GM12874 (cell line): Measurements from ENCODE around the gene CARHSP1.

Experiments
- TF ChIP-seq, protein P1 (sequence below): IDR thresholded peaks from 2 replicates; pipeline ENCODE4 v1.5.1; 2011; ENCODE audit warnings: low read depth, mild to moderate bottlenecking, control low read depth, low read length, moderate library complexity; ENCODE audit not compliant: insufficient read depth

The CARHSP1 gene

DNA sequence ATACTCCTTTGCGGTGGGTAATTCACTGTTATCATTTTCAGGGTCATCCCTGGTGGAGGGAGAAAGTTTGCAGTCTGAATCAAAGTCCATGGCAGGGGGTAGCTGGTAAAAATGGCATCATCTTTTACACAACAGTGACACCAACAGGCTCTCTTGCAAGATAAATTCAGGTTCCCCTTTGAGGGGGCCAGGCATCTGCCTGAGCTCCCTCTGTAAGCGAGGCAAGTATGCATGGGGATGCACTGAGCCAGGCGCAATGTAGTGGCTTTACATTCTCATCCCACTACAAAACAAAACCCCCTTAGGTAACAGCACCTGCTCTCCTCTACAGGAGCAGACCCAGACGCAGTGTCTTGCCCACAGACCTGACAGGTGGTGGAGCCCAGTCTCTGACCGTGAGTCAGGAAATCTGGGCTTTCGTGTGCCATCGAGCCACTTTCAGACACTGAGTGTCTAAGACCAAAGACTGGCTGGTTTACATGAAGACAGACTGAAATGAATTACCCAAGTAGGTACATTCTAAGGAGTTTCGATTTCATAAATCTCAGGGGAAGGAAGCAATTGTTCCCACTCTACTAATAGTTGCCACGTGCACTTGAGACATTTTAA is 31.0 kb upstream of the CARHSP1 start:
- TF ChIP-seq, protein P1, sequence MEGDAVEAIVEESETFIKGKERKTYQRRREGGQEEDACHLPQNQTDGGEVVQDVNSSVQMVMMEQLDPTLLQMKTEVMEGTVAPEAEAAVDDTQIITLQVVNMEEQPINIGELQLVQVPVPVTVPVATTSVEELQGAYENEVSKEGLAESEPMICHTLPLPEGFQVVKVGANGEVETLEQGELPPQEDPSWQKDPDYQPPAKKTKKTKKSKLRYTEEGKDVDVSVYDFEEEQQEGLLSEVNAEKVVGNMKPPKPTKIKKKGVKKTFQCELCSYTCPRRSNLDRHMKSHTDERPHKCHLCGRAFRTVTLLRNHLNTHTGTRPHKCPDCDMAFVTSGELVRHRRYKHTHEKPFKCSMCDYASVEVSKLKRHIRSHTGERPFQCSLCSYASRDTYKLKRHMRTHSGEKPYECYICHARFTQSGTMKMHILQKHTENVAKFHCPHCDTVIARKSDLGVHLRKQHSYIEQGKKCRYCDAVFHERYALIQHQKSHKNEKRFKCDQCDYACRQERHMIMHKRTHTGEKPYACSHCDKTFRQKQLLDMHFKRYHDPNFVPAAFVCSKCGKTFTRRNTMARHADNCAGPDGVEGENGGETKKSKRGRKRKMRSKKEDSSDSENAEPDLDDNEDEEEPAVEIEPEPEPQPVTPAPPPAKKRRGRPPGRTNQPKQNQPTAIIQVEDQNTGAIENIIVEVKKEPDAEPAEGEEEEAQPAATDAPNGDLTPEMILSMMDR = no peak

DNA sequence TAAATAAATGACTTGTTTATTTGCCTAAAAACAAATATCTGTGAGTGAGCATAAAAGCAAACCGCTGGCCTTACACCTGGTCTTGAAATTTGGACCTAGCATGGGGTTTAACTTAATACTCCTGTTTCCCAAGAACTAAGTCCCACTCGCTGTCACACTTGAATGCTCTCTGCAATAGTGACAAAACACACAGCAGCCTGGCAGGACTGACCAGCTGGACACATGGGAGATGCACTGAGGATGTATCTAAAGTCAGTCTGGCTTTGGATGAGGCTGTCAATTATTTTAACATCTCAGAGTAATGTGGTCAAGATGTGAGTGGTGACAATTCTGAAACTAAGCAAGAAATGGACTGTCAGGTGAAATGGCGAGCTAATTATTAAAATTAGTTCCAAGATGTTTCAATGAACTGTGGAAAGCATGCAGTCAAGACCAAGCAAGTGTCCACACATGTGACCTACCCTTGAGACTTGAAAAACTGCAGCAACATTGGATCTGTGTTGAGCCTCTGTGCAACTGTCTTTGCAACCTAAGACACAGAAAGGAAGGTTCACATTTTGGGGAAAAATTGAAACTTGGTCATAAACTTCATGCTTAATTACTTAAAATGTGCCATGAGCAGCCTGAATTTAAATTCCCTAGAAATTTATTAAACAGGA is 30.0 kb upstream of the CARHSP1 start:
- TF ChIP-seq, protein P1 = no peak

DNA sequence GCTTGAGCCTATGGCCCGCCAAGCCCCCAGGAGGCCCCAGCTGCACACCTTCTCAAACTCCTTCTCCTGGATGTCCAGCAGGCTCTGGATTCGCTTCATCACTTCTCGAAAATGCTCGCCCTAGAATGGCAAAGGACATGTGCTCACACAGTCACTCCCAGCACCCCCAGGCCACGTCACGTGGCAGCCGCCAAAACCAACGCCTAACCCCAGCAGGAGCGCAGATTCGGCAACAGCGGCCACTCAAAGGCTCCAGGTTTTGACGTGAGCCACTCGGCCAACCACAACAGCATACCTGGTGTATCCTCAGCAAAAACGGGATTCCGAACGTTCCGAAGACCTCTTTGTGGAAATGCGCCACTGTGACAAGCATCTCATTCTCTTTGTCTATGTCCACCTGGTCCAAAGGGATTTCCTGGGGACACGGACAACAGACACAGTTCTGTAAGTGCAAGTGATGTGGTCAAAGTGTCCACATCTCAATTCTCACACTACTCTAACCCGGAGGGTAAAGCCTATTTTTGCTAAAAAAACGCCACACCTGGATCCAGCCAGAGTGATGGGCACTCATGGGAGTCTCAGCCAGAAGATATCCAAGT is 26.0 kb upstream of the CARHSP1 start:
- TF ChIP-seq, protein P1 = no peak

DNA sequence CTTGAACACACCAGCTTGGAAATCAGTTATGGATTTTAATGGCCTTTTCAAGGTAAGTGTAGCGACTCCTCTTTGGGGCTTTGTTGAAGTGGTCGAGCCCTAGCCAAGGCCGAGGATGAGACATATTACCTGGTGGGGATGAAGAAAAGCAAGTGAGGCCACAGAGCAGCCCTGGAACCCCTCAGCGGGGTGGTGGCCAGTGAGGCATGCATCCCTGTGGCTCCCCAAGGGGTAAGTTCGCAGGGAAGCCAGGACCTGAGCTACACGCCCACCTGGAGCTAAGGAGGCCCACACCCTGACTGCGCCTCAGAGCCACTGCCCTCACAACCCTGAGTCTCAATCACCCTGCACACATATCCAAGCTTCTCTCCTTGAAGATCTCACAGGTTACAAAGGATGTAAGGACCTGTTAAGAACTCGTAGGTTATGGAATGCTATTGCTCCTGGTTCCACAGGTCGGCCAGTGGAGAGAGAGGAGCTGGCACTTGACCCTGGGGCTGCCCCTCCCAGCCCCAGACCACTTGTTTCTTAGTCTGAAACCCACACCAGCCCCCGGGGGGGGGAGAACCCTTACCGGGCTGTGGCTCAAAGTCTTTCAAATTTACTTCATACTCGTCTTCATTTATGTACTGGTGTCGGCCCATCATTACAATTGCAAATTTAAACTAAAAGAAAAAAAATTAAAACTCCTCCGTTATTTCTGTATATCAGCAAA is 25.3 kb upstream of the CARHSP1 start:
- TF ChIP-seq, protein P1 = no peak

DNA sequence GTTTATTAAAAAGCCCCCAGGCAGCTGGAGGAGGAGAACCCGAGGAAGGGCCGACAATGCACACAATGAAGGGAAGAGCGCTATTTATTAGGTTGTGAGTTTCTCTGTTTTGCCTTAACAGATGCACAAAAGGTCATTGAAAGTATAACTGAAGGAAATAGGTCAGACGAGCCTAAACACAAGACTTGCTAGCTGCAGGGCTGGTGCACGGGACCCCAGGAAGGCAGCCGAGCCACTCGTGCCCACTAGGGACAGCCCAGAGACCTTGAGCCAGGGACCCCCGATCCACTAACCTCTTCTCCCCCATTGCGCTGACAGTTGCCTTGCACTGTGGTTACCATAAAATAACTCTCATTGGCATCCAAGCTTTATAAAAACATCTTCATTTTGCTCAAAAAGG is 24.6 kb upstream of the CARHSP1 start:
- TF ChIP-seq, protein P1 = no peak

DNA sequence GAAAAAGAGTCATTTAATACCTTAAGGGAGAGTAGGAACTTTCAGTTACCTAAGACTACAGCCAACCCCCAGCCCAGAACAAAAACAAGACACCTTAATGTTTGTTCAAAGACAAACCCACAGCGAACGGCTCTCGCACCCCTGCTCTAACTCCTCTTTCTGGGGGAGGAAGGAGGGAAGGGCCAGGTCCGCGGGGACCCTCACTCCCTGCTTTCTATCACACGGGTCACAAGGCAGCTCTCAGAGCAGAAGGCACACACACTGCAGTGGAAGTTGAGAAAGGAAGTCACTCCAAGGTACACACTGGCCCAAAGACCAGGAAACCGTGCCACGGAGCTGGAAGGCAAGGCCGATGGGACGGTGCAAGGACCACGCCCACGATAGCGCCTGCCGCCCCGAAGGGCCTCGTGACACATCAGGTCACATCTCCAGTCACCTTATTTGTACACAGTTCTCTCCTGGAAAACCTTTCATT is 23.3 kb upstream of the CARHSP1 start:
- TF ChIP-seq, protein P1 = no peak

DNA sequence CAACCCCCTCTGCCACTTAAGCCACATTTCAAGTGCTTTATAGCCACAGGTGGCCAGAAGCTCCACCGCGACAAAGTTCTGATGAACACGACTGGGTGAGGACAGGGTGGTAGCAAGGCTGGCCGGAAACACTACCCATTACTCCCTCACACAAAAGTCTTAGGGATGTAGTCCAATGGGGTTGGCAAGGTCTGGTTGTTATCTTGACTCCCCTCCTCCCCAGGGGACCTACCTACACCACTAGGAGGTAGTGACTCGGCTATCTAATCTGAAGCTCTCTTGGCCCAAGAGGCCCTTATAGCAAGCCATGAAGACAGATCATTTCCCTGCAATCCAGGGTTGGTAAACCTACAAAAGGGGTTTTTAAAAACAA is 21.7 kb upstream of the CARHSP1 start:
- TF ChIP-seq, protein P1 = no peak
